Adrenal gland (tissue), 12 donors: Measurements from ENCODE around the gene OPCML. TPM values are rescaled to one million over a fixed set of nuclear protein-coding genes. Genes with fewer than 3 reads are reported as not detected.

Source experiments
- DNase-seq, 7 donors: peaks; one replicate each; pipeline ENCODE4 v3.0.0-alpha.2; 2019 to 2020
- H3K27ac ChIP-seq, 5 donors: fragments of 200-600 bp; sonication (generic) in 4 of 5; 1 replicate in 3 of 5; 2 replicates in 2 of 5; pipeline versions ENCODE4 v1.5.1 to v1.8.0; 2016 to 2020; ENCODE audit warnings: mild to moderate bottlenecking in 1 of 5
- H3K27me3 ChIP-seq: fragments of 200-600 bp; 2 replicates; pipeline ENCODE4 v1.8.0; 2021
- H3K36me3 ChIP-seq, 2 donors: fragments of 200-600 bp; replicated peaks in 1 of 2; 1 replicate in 1 of 2; 2 replicates in 1 of 2; pipeline versions ENCODE4 v1.5.1 to v1.8.0; 2018 to 2022
- H3K4me1 ChIP-seq, 2 donors: fragments of 200-600 bp; replicated peaks in 1 of 2; 1 replicate in 1 of 2; 2 replicates in 1 of 2; pipeline versions ENCODE4 v1.5.1 to v1.8.0; 2018 to 2021
- H3K4me3 ChIP-seq, 4 donors: fragments of 200-600 bp; sonication (generic) in 3 of 4; one replicate each; pipeline ENCODE4 v1.5.1; 2016 to 2018
- H3K9me3 ChIP-seq, 3 donors: fragments of 200-600 bp; sonication (generic) in 1 of 3; replicated peaks in 1 of 3; 1 replicate in 2 of 3; 2 replicates in 1 of 3; pipeline versions ENCODE4 v1.5.1 to v1.8.0; 2016 to 2021
- POLR2A ChIP-seq, 2 donors: fragments of 450-650 bp; IDR thresholded peaks; one replicate each; pipeline ENCODE4 v1.6.1; 2017; ENCODE audit warnings: antibody characterized with exemption in 2 of 2, mild to moderate bottlenecking in 2 of 2, moderate library complexity in 1 of 2
- WGBS, 4 donors: extraction: QIAGEN DNeasy Blood & Tissue Kit in 2 of 4; methylation state at CpG; one replicate each; pipeline versions ENCODE4 v1.1.5 to v1.1.7; 2013 to 2017; 5-methylcytosine and 5-hydroxymethylcytosine counted together
- intact Hi-C, 2 donors: fragments of 100-400 bp; cut with DNase I; formaldehyde crosslinking; loops; one replicate each; pipeline versions ENCODE4 v1.14.1 to v1.15.0; 2022 to 2023
- polyA plus RNA-seq, 3 donors: library from polyadenylated mRNA; stranded (reverse); fragments of 200-250 nt in 2 of 3; fragments of 350-450 nt in 1 of 3; fragmentation: Illumina TruSeq in 1 of 3; extraction: RNeasy Lipid Tissue Mini Kit (QIAGEN cat#74804) in 1 of 3; gene quantifications; one replicate each; pipeline ENCODE4 v1.2.3, GENCODE V29; 2013 to 2014
- total RNA-seq, 9 donors: library from RNA; depleted of rRNA in 4 of 9; stranded (reverse); fragments of >200 nt in 4 of 9; fragments of 120-200 nt in 1 of 9; fragmentation: NEBNext Ultra II Directional in 1 of 9; extraction: Animal tissue kit (Norgen Biotek cat#: 25700) in 1 of 9; gene quantifications; one replicate each; pipeline versions ENCODE4 v1.1.0 to v1.2.4, GENCODE V29; 2013 to 2023
- TF ChIP-seq, protein P1 (sequence below), 6 experiments: fragments of 450-650 bp in 4 of 6; fragments of 200-600 bp in 2 of 6; sonication (generic) in 1 of 6; IDR thresholded peaks; 1 replicate in 5 of 6; 2 replicates in 1 of 6; pipeline versions ENCODE4 v1.5.1 to v1.8.0; 2016 to 2021; ENCODE audit warnings: antibody characterized with exemption in 6 of 6, mild to moderate bottlenecking in 2 of 6, moderate library complexity in 1 of 6
- donor health status: healthy with polysubstance abuse.
- donor health status: Bipolar disorder and iron deficiency.
- donor health status: DM: yes; HTN: yes; CAD: no.
- donor health status: DM: no; HTN: no; CAD: no.
- donor health status: DM: no; HTN: no; CAD: no.
- donor health status: DM: yes; HTN: yes; CAD: no.

The OPCML gene
- total and polyA plus RNA-seq, 12 donors = 0.10 to 5.5 (median 0.72) TPM; not detected in 5

GRCh38 chr11:133082841-133083488 is 449.3 kb downstream of the OPCML start:
- Histone ChIP-seq H3K27ac (no peak overlapping the region), H3K27me3 (peaks cover 25% of the 10 kb centered on the region), H3K4me1 (no peaks in the 10 kb centered on the region), H3K36me3 (no peaks in the 10 kb centered on the region), H3K4me3 (peak overlapping the region in 1 of 4 donors; percentile 55), H3K9me3 (no peaks in the 10 kb centered on the region)
- 0 to 2% (median 2%) methylated on average over 8 to 71 of the region's 71 CpGs; no CpG with 5 or more reads in 1 of the 4 donors for WGBS, 4 donors
- peak; percentile 29 to 70 (median 66) for DNase-seq
- TF ChIP-seq, protein P1, sequence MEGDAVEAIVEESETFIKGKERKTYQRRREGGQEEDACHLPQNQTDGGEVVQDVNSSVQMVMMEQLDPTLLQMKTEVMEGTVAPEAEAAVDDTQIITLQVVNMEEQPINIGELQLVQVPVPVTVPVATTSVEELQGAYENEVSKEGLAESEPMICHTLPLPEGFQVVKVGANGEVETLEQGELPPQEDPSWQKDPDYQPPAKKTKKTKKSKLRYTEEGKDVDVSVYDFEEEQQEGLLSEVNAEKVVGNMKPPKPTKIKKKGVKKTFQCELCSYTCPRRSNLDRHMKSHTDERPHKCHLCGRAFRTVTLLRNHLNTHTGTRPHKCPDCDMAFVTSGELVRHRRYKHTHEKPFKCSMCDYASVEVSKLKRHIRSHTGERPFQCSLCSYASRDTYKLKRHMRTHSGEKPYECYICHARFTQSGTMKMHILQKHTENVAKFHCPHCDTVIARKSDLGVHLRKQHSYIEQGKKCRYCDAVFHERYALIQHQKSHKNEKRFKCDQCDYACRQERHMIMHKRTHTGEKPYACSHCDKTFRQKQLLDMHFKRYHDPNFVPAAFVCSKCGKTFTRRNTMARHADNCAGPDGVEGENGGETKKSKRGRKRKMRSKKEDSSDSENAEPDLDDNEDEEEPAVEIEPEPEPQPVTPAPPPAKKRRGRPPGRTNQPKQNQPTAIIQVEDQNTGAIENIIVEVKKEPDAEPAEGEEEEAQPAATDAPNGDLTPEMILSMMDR (IDR thresholded peaks at IDR 0.05) = peak in 4 of 6 experiments; percentile 25 to 99 (median 96)
- TF ChIP-seq POLR2A (IDR thresholded peaks at IDR 0.05) = no peak
- intact Hi-C loops = loop anchor here (5.0 to 10.0 kb wide), 2 partner anchors 749 to 752 kb away; no protein-coding TSS in a partner anchor

GRCh38 chr11:133082453-133082781 is 449.9 kb downstream of the OPCML start:
- intact Hi-C loops = loop anchor here (5.0 to 10.0 kb wide), 2 partner anchors 750 to 752 kb away; no protein-coding TSS in a partner anchor

DNA sequence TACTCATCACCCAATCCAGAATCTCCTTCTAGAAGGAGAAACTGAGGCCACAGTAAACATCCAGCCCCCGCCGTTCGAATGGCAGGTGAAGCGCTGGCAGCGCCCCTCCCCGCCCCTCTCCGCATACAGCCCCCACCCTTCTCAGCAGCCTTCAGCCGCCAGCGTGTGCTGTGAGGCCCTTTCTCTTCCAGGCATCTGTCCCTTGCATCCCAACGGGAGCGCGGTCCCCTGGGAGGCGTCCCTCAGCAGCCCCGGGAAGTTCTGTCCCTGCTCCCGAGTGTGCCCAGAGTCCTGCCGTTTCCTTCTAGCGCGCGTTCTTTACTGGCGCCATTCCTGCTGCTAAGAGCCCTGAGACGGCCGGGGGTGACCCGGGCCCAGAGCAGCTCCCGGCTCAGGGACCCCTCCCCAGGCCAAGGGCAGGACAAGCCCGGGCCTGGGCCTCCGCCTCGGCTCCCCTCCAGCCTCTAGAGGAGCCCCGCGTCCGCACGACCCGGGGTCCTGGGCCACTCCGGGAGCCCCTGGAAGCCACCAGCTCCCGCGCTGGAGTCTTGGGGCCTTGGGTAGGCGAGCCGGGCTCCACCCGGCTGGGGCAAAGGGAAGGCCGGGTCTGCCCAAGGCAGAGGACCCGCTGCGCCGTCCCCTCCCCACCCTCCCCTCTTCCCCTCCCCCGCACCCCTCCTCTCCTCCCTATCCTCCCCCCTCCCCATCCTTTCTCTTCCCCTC is 450.4 kb downstream of the OPCML start:
- no peaks in the 10 kb centered on the region for H3K9me3 ChIP-seq
- no peak for DNase-seq
- TF ChIP-seq, protein P1 (IDR thresholded peaks at IDR 0.05) = no peak
- no peak for TF ChIP-seq POLR2A (IDR thresholded peaks at IDR 0.05)
- no peaks in the 10 kb centered on the region for H3K36me3 ChIP-seq
- no peak overlapping the region for H3K4me3 ChIP-seq
- no peaks in the 10 kb centered on the region for H3K4me1 ChIP-seq
- no peak overlapping the region for H3K27ac ChIP-seq
- intact Hi-C loops = loop anchor here (5.0 to 10.0 kb wide), 2 partner anchors 750 to 753 kb away; no protein-coding TSS in a partner anchor
- H3K27me3 ChIP-seq = peaks cover 25% of the 10 kb centered on the region
- 54 to 68% (median 64%) methylated on average over 21 to 43 of the region's 43 CpGs for WGBS, 4 donors

More at GRCh38 chr11:133082453-133082781, 449.9 kb downstream of the OPCML start:
- Histone ChIP-seq H3K4me1 (no peaks in the 10 kb centered on the region), H3K4me3 (peak overlapping the region in 1 of 4 donors; percentile 55), H3K27me3 (peaks cover 25% of the 10 kb centered on the region), H3K27ac (no peak overlapping the region), H3K9me3 (no peaks in the 10 kb centered on the region), H3K36me3 (no peaks in the 10 kb centered on the region)
- 10 to 11% methylated on average over 22 to 23 of the region's 23 CpGs; no CpG with 5 or more reads in 2 of the 4 donors for WGBS, 4 donors
- TF ChIP-seq POLR2A (IDR thresholded peaks at IDR 0.05) = no peak
- TF ChIP-seq, protein P1 (IDR thresholded peaks at IDR 0.05) = no peak
- DNase-seq = peak in 6 of 7 donors; percentile 25 to 58 (median 45)

DNA sequence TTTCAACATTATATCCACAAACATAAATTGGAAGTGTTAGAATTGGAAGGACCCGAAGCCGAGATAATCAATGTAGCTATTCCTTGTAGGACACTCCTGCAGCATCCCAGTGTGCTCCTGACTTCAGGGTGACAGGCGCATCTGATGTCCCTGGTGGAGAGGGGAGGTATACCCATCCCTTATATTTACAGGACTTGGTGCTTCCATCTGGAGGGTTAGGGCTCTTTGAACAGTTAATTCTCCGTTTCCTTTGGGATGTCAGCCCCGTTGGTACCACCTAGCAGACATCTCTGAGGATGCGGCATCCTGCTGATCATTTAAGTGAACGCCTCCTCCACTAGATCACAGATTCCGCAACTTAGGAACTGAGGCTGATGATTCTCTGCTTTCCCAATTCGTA is 451.3 kb downstream of the OPCML start:
- Histone ChIP-seq H3K36me3 (no peaks in the 10 kb centered on the region), H3K9me3 (no peaks in the 10 kb centered on the region), H3K27ac (no peak overlapping the region), H3K27me3 (peaks cover 24% of the 10 kb centered on the region), H3K4me3 (no peak overlapping the region), H3K4me1 (no peaks in the 10 kb centered on the region)
- no peak for DNase-seq
- intact Hi-C loops = loop anchor here (5.0 to 10.0 kb wide), 2 partner anchors 751 to 754 kb away; no protein-coding TSS in a partner anchor
- TF ChIP-seq, protein P1 (IDR thresholded peaks at IDR 0.05) = no peak
- TF ChIP-seq POLR2A (IDR thresholded peaks at IDR 0.05) = no peak
- WGBS, 4 donors = 78 to 86% (median 82%) methylated on average over 8 to 9 of the region's 9 CpGs
